Cardiac fibroblast (primary cell): Measurements from ENCODE around the gene VIPR1.
A peak's percentile ranks its signal among the peaks of the same experiment; 100 is the strongest.

ENCODE experiments used
- DNase-seq, 2 donors: peaks; one replicate each; pipeline versions ENCODE4 v3.0.0 to v3.0.0-alpha.2; 2010; ENCODE audit warnings: low read depth in 2 of 2
- H3K4me3 ChIP-seq, 2 donors: replicated peaks in 1 of 2; 1 replicate in 1 of 2; 2 replicates in 1 of 2; pipeline ENCODE4 v1.5.1; 2011; ENCODE audit warnings: low read depth in 2 of 2, low read length in 2 of 2, mild to moderate bottlenecking in 2 of 2, moderate library complexity in 1 of 2
- TF ChIP-seq, protein P1 (sequence below): IDR thresholded peaks from one replicate; pipeline ENCODE4 v1.5.1; 2011; ENCODE audit warnings: low read depth, mild to moderate bottlenecking, low read length, inconsistent platforms

VIPR1 gene

DNA sequence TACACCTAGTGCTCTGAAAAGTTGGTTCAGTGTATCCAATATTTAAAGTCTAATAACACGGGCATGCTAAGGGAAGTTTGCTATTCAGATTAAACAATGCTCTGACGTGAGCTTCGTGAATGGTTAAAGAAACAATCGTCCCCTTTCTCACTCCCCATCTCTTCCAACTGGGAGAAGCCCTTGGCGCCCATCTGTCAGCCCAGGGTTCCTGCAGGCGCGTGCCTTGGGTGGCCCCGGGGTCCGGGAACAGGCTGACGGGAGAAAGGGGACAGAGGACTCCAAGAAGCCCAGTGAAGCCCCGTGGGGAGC lies 78.9 kb downstream of the VIPR1 start:
- peak overlapping the region; percentile 78 for H3K4me3 ChIP-seq
- TF ChIP-seq, protein P1, sequence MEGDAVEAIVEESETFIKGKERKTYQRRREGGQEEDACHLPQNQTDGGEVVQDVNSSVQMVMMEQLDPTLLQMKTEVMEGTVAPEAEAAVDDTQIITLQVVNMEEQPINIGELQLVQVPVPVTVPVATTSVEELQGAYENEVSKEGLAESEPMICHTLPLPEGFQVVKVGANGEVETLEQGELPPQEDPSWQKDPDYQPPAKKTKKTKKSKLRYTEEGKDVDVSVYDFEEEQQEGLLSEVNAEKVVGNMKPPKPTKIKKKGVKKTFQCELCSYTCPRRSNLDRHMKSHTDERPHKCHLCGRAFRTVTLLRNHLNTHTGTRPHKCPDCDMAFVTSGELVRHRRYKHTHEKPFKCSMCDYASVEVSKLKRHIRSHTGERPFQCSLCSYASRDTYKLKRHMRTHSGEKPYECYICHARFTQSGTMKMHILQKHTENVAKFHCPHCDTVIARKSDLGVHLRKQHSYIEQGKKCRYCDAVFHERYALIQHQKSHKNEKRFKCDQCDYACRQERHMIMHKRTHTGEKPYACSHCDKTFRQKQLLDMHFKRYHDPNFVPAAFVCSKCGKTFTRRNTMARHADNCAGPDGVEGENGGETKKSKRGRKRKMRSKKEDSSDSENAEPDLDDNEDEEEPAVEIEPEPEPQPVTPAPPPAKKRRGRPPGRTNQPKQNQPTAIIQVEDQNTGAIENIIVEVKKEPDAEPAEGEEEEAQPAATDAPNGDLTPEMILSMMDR: no peak
- DNase-seq: no peak

DNA sequence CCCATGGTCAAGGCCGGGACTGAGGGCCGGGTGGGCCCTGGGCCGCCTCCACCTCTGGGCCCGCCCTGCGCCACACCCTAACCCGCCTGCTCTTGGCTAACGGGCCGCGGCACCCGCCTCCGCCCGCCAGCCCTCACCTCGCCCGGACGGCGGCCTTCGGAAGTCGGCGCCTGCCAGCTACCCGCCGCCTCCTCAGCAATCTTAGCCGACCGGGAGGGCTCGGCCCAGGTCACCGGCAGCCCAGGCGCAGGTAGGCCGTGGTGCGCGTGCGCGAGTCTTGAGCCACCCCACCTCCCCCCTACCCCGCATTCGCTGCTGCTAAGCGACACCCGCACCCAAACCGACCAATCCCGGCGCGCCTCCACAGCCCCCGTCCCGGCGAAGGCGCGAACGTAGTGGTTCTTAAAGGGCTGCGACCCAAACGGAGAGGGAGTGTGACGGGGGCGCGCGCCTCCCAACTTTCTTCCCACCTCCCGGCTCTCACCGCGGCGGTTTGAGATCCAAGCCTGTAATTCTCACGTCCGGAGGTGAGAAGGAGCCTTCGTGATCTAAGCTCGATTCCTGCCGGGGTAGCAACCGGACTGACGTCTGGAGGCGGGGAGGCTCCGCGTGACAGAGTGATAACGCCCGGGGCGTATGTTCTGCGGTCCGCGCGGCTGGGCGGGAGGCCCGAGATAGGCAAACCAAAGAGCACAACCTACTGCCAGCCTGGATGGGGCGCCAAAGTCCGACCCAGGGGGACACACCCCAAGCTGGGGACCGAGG lies 79.4 kb downstream of the VIPR1 start, which contains the start of gene SEC22C:
Gene SEC22C, minus strand, starts transcription at position 259 of the 765 bp plus-strand sequence. CDS start 12,921 bp downstream, outside the sequence.
- peak; percentile 92 to 93 for DNase-seq
- H3K4me3 ChIP-seq: peak within 1 kb of the TSS; percentile 78
- TF ChIP-seq, protein P1: no peak

DNA sequence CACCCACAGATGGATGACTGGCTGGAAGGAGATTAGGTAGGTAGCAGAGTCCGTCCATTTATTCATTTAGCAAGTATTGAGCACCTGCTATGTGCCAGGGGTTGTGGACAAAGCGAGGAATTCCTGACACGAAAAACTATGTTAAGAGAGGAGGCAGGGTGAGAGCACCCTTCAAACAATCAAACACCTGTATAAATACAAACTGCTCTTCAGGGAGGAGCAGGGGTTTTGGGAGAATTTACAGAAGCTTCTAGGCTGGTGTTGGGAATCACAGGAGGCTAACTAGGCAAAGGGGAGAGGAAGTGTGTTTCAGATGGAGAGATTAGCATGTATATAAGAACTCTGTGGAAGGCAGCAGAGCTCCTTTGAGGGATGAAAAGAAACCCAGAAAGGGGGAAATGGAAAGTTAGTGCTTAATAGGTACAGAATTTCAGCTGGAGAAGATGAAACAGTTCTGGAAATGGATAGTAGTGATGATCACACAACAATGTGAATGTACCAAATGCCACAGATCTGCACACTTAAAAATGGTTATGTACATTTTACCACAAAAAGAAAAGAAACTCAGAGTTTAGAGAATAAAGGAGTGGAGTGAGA lies 80.1 kb downstream of the VIPR1 start:
- H3K4me3 ChIP-seq: peak overlapping the region; percentile 78
- TF ChIP-seq, protein P1: no peak
- no peak for DNase-seq
